HepG2 (cell line): ENCODE results near the gene ARPC1A. TPM values are rescaled to one million over a fixed set of nuclear protein-coding genes. Genes with fewer than 3 reads are reported as not detected.

Experiments used
- ETV5 ChIP-seq: IDR thresholded peaks from 2 replicates; pipeline ENCODE4 v1.6.1; 2018; ENCODE audit warnings: missing biosample characterization, missing genetic modification reagents, inconsistent platforms, borderline replicate concordance
- SPEN ChIP-seq: sonication (generic); formaldehyde crosslinking; IDR thresholded peaks from 2 replicates; pipeline ENCODE4 v1.5.1; 2020; ENCODE audit warnings: low read depth, mild to moderate bottlenecking, missing genetic modification reagents
- ZNF335 ChIP-seq: sonication (generic); formaldehyde crosslinking; IDR thresholded peaks from 2 replicates; pipeline ENCODE4 v1.4.0; 2020; ENCODE audit warnings: missing genetic modification reagents
- ZNF383 ChIP-seq: sonication (generic); formaldehyde crosslinking; IDR thresholded peaks from 2 replicates; pipeline ENCODE4 v1.4.0; 2020; ENCODE audit warnings: missing genetic modification reagents, mild to moderate bottlenecking, borderline replicate concordance
- ZNF567 ChIP-seq: sonication (generic); formaldehyde crosslinking; IDR thresholded peaks from 2 replicates; pipeline ENCODE4 v1.8.1; 2023; ENCODE audit warnings: mild to moderate bottlenecking, missing genetic modification reagents, borderline replicate concordance
- ZNF776 ChIP-seq: sonication (generic); formaldehyde crosslinking; IDR thresholded peaks from 2 replicates; pipeline ENCODE4 v1.4.0; 2020; ENCODE audit warnings: mild to moderate bottlenecking, missing genetic modification reagents
- polyA plus RNA-seq, 8 experiments: library from polyadenylated mRNA; depleted of rRNA in 3 of 8; stranded (reverse) in 7 of 8; unstranded in 1 of 8; fragments of >200 nt; fragmentation: Illumina TruSeq in 4 of 8; extraction: Trizol in 4 of 8; gene quantifications; 2 replicates each; pipeline versions ENCODE4 v1.2.1 to v1.2.3, GENCODE V29; 2011 to 2016; ENCODE audit warnings: low read depth in 4 of 8, missing spikeins in 1 of 8, mixed read lengths in 1 of 8; ENCODE audit not compliant: insufficient read depth in 1 of 8
- total RNA-seq, 5 experiments: library from RNA; depleted of rRNA; stranded (reverse); fragments of >200 nt; fragmentation: Illumina TruSeq; extraction: Trizol; gene quantifications; 2 replicates each; pipeline ENCODE4 v1.2.3, GENCODE V29; 2016; ENCODE audit warnings: low read depth in 1 of 5
- TF ChIP-seq, protein P1 (sequence below), 2 experiments: fragments of 450-650 bp in 1 of 2; sonication (generic) in 1 of 2; formaldehyde crosslinking in 1 of 2; IDR thresholded peaks; 2 replicates each; pipeline versions ENCODE4 v1.6.1 to v1.8.0; 2016 to 2022; ENCODE audit warnings: antibody characterized with exemption in 1 of 2, mild to moderate bottlenecking in 1 of 2, missing genetic modification reagents in 1 of 2
- TF ChIP-seq, protein P2 (sequence below): sonication (generic); formaldehyde crosslinking; conservative IDR thresholded peaks from 2 replicates; pipeline ENCODE4 v1.4.0; 2020; ENCODE audit warnings: missing genetic modification reagents
- TF ChIP-seq, protein P3 (sequence below): sonication (generic); formaldehyde crosslinking; IDR thresholded peaks from 2 replicates; pipeline ENCODE4 v1.4.0; 2020; ENCODE audit warnings: missing genetic modification reagents

ARPC1A gene
- total and polyA plus RNA-seq, 2 of the 13 experiments (the other 11 are each of a cell fraction or from before 2014, with no cell fraction given) = 44.3 to 88.5 TPM

DNA sequence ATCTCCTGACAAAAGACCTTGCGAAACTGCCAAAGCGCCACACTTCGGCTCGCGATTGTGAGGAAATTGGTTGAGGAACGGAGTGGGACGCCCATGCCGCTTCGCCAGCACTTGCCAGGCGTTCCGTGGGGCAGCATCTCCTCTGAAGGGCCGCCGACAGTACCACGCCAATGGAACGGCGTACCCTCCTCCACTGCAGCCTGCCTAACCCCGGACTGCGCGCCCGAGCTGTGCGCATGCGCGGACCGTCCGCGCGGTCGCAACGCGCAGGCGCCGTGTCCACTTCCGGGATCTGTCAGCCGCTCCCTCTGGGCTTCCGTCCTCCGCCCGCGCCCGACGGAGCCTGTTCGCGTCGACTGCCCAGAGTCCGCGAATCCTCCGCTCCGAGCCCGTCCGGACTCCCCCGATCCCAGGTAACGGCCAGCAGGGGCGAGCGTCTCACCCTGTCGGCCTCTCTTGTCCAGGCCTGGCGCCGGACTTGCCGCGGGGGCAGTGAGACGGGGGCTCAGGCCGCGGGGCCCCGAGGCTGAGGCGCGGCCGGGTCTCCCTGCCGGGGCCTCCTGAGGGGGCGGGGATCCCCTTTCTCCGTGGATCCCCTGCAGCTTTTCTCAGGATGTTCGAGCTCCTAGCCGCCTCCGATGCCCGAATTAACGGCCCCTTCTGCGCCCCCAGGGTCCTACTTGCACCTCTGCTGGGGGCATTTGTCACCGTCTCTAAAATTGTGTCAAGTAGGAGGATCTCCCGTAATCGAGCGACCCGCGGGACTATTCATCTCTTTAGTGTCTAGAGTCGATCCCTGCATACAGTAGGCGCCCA is at the start of gene ARPC1A (continued):
- TF ChIP-seq, protein P1, sequence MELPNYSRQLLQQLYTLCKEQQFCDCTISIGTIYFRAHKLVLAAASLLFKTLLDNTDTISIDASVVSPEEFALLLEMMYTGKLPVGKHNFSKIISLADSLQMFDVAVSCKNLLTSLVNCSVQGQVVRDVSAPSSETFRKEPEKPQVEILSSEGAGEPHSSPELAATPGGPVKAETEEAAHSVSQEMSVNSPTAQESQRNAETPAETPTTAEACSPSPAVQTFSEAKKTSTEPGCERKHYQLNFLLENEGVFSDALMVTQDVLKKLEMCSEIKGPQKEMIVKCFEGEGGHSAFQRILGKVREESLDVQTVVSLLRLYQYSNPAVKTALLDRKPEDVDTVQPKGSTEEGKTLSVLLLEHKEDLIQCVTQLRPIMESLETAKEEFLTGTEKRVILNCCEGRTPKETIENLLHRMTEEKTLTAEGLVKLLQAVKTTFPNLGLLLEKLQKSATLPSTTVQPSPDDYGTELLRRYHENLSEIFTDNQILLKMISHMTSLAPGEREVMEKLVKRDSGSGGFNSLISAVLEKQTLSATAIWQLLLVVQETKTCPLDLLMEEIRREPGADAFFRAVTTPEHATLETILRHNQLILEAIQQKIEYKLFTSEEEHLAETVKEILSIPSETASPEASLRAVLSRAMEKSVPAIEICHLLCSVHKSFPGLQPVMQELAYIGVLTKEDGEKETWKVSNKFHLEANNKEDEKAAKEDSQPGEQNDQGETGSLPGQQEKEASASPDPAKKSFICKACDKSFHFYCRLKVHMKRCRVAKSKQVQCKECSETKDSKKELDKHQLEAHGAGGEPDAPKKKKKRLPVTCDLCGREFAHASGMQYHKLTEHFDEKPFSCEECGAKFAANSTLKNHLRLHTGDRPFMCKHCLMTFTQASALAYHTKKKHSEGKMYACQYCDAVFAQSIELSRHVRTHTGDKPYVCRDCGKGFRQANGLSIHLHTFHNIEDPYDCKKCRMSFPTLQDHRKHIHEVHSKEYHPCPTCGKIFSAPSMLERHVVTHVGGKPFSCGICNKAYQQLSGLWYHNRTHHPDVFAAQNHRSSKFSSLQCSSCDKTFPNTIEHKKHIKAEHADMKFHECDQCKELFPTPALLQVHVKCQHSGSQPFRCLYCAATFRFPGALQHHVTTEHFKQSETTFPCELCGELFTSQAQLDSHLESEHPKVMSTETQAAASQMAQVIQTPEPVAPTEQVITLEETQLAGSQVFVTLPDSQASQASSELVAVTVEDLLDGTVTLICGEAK (IDR thresholded peaks at IDR 0.05) = no peak
- TF ChIP-seq, protein P1 (CRISPR knock-in tag; IDR thresholded peaks at IDR 0.05) = peak; percentile 84
- peak; percentile 96; the same call in 1 of the 2 replicates for TF ChIP-seq ZNF567 (CRISPR knock-in tag)
- TF ChIP-seq, protein P2, sequence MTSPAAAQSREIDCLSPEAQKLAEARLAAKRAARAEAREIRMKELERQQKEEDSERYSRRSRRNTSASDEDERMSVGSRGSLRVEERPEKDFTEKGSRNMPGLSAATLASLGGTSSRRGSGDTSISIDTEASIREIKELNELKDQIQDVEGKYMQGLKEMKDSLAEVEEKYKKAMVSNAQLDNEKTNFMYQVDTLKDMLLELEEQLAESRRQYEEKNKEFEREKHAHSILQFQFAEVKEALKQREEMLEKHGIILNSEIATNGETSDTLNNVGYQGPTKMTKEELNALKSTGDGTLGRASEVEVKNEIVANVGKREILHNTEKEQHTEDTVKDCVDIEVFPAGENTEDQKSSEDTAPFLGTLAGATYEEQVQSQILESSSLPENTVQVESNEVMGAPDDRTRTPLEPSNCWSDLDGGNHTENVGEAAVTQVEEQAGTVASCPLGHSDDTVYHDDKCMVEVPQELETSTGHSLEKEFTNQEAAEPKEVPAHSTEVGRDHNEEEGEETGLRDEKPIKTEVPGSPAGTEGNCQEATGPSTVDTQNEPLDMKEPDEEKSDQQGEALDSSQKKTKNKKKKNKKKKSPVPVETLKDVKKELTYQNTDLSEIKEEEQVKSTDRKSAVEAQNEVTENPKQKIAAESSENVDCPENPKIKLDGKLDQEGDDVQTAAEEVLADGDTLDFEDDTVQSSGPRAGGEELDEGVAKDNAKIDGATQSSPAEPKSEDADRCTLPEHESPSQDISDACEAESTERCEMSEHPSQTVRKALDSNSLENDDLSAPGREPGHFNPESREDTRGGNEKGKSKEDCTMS (CRISPR knock-in tag) = no peak
- TF ChIP-seq ZNF335 = peak; percentile 86
- peak; percentile 98 for TF ChIP-seq SPEN
- TF ChIP-seq ETV5 (CRISPR knock-in tag) = peak; percentile 68; the same call in 1 of the 2 replicates
- TF ChIP-seq ZNF383 (CRISPR knock-in tag) = no peak
- TF ChIP-seq, protein P3, sequence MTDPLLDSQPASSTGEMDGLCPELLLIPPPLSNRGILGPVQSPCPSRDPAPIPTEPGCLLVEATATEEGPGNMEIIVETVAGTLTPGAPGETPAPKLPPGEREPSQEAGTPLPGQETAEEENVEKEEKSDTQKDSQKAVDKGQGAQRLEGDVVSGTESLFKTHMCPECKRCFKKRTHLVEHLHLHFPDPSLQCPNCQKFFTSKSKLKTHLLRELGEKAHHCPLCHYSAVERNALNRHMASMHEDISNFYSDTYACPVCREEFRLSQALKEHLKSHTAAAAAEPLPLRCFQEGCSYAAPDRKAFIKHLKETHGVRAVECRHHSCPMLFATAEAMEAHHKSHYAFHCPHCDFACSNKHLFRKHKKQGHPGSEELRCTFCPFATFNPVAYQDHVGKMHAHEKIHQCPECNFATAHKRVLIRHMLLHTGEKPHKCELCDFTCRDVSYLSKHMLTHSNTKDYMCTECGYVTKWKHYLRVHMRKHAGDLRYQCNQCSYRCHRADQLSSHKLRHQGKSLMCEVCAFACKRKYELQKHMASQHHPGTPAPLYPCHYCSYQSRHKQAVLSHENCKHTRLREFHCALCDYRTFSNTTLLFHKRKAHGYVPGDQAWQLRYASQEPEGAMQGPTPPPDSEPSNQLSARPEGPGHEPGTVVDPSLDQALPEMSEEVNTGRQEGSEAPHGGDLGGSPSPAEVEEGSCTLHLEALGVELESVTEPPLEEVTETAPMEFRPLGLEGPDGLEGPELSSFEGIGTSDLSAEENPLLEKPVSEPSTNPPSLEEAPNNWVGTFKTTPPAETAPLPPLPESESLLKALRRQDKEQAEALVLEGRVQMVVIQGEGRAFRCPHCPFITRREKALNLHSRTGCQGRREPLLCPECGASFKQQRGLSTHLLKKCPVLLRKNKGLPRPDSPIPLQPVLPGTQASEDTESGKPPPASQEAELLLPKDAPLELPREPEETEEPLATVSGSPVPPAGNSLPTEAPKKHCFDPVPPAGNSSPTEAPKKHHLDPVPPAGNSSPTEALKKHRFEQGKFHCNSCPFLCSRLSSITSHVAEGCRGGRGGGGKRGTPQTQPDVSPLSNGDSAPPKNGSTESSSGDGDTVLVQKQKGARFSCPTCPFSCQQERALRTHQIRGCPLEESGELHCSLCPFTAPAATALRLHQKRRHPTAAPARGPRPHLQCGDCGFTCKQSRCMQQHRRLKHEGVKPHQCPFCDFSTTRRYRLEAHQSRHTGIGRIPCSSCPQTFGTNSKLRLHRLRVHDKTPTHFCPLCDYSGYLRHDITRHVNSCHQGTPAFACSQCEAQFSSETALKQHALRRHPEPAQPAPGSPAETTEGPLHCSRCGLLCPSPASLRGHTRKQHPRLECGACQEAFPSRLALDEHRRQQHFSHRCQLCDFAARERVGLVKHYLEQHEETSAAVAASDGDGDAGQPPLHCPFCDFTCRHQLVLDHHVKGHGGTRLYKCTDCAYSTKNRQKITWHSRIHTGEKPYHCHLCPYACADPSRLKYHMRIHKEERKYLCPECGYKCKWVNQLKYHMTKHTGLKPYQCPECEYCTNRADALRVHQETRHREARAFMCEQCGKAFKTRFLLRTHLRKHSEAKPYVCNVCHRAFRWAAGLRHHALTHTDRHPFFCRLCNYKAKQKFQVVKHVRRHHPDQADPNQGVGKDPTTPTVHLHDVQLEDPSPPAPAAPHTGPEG (CRISPR knock-in tag) = peak; percentile 85
- peak; percentile 60; the same call in 1 of the 2 replicates for TF ChIP-seq ZNF776 (CRISPR knock-in tag)
